ENCODE data around the gene PSMB7.

Gene PSMB7

DNA sequence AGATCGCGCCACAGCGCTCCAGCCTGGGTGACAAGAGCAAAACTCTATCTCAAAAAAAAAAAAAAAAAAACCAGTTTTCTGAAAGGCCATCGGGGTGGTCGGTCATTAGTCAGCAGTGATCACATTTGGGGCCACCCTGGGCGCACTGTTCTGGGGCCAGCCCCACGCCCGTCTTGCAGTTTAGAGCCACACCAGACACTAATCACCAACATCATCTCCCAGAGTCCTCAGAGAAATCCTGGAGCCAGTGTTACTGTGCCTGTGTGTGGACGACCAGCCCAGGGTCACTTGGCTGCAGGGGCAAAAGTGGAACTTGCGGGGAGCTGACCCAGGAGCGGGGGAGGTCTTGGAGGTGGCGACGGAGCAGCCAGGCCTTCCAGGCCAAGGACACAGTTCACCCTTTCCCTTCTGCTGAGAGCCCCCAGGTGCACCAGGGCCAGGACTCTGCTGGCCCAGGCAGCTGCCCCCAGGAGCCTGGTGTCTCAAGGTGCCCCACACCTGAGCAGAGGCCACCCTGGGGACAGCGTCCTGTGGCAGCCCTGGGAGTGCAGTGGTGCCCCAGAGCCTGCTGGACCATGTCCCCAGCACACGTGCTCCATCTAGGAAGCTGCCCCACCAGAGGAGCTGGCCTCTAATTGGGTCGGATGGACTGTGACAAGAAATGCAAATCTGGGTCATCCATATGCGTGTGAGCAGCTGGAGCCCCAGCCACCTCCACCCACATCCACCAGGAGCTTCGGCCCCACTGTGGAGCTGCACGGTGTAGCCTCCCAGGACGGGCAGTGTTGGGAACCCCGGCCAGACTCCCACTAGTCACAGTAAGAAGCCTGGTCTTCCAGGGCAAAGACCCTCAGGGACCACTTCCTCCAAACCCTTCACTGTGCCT is 106.4 kb downstream of the PSMB7 start:
- no peak for FAIRE-seq
- TF ChIP-seq, protein P1, sequence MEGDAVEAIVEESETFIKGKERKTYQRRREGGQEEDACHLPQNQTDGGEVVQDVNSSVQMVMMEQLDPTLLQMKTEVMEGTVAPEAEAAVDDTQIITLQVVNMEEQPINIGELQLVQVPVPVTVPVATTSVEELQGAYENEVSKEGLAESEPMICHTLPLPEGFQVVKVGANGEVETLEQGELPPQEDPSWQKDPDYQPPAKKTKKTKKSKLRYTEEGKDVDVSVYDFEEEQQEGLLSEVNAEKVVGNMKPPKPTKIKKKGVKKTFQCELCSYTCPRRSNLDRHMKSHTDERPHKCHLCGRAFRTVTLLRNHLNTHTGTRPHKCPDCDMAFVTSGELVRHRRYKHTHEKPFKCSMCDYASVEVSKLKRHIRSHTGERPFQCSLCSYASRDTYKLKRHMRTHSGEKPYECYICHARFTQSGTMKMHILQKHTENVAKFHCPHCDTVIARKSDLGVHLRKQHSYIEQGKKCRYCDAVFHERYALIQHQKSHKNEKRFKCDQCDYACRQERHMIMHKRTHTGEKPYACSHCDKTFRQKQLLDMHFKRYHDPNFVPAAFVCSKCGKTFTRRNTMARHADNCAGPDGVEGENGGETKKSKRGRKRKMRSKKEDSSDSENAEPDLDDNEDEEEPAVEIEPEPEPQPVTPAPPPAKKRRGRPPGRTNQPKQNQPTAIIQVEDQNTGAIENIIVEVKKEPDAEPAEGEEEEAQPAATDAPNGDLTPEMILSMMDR (IDR thresholded peaks at IDR 0.05; ENCODE audit: insufficient read depth, missing control alignments), result no peak
- DNase-seq (ENCODE audit: insufficient read length, low spot score), result no peak

DNA sequence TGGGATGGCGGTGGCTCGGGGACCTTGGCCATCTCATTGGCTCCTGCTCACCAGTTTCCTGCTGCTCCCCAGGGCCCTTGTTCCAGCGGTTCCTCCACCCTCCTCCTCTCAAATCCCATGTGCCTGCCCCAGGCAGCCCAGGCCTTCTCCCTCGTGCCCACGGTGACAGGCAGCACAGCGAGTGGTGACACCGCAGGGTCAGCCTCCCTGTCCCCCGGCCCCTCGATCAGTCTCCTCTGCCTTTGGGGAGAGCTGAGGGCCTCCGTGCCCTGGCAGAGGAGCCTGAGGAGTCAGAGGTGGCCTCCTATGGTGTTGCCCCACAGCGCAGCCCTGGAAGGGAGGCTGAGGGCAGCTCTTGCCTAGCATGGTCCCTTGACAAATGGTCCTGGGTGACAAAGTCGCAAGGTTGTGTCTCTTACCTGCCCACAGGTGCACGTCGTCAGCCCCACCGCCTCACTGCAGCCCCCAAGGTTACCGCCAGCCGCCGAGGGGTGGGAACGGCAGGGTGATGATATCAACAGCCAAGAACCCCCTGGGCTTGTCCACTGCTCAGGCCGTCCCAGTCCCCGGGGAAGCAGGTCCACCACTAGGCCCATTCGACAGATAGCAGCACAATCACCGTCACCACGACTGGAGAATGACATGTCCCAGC is 107.7 kb downstream of the PSMB7 start:
- TF ChIP-seq, protein P1 (IDR thresholded peaks at IDR 0.05; ENCODE audit: insufficient read depth, missing control alignments), result no peak
- DNase-seq (ENCODE audit: insufficient read length, low spot score), result no peak
- no peak for FAIRE-seq

DNA sequence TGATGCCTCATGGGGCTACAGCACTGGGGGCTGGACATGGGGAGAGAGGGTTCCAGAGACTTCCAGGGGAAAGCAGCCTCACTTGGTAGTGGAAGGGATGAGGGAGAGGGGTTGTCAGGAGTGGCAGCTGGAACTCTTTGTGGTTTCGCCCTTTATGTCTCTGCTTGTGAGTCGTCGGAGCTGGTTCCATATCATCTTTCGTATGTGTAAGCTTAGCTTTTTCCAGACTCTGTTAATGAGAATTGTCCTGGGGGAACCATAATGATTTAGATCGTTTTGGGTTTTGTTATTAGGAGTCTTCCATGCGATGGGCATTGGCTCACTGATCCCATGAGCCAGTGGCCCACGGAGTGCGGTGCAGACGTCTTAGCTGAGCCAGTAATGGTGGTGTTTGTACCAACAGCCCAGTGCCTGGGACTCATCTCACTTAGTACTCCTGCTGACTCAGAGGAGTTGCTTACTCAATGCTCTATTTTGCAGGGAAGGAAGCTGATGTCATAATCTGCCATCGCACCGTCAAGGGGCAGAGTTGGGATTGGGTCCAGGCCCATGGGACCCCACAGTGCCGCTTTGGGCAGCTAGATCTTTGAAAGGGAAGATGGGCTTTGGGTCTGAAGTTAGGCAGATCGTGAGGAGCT is 109.0 kb downstream of the PSMB7 start:
- TF ChIP-seq, protein P1 (IDR thresholded peaks at IDR 0.05; ENCODE audit: insufficient read depth, missing control alignments), result no peak
- FAIRE-seq (no peak), DNase-seq (ENCODE audit: insufficient read length, low spot score) (no peak)

DNA sequence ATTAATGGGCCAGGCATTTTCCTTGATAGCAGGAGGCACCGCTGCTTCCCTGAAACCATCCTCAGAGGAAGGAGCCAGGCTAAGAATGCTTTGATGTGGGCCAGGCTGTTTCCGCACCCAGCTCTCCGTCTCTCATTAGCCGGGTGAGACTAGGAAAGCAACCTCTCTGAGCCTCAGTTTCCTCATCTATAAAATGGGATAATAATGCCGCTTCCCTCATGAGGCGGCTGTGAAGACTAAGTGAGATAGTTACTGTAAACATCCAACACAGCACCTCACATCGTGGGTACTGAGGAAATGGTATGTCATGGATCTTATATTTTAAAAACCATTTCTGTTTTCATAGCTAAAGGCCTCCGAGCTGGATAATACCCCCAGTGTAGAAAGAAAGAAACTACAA is 111.0 kb downstream of the PSMB7 start:
- DNase-seq (ENCODE audit: insufficient read length, low spot score) (no peak), FAIRE-seq (no peak)
- TF ChIP-seq, protein P1 (IDR thresholded peaks at IDR 0.05; ENCODE audit: insufficient read depth, missing control alignments), result no peak

DNA sequence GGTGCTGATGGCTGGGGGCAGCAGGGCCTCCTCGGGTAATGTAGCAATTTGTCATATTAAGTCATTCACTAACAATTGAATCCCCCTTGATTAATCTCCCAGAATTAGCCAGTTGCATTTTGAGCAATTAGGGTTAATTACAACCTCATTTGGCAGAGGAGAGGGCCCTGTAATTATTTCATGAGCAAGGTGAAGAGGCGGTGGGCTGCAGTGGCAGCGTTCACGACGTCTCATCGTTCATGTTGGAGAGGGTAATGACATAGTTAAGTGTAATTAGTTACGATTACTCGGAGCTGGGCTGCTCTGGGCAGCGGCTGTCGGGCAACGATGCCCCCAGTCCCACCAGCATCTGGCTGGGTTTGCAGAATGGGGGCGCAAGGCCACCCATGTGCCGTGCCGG is 111.5 kb downstream of the PSMB7 start:
- no peak for DNase-seq (ENCODE audit: insufficient read length, low spot score)
- TF ChIP-seq, protein P1 (IDR thresholded peaks at IDR 0.05; ENCODE audit: insufficient read depth, missing control alignments), result no peak
- no peak for FAIRE-seq

Measured in D721Med (cell line).